ENCODE measurements around the gene ATRNL1.
A peak's percentile ranks its signal among the peaks of the same experiment; 100 is the strongest.

Gene ATRNL1

GRCh38 chr10:115898242-115898641 lies 805.1 kb downstream of the ATRNL1 start:
- DNase-seq (ENCODE audit: low spot score) = no peak

DNA sequence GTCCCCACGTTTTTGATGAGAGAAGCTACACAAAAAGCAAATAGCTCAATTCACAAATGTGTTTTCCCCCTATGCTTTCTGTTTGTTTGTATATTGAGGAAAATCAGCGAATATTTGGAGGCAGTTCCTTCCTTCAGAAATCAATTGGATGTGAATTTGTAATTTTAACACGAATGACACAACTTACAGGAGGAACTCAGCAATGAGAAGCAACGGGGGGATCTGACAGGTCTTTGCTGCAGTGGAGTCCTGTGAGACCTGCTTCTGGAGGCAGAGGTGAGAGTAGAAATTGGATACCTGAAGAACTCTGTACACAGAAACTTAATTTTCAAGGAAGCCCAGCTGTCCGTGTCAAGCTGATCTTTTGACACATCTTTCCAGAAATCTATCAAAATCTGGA lies 809.4 kb downstream of the ATRNL1 start:
- no peak for DNase-seq (ENCODE audit: low spot score)

DNA sequence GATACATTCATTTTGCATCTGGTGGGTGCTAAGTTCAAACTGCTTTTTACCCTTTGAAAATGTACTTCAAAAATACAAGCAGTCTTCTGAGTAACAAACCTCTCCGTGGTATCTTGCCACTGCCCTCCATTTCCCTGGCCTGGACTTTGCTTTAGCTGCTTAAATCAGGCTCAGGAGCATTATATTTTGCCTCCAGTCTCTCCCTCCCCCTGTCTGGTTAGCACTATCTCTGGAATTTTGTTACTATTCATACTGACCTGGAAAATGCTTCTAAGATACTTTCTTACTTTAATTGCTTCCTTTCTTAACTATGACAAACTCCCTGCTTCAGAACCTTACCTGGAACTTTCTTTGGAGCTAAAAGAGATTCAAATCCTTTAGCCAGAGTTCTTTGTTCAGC lies 810.0 kb downstream of the ATRNL1 start:
- no peak for DNase-seq (ENCODE audit: low spot score)

DNA sequence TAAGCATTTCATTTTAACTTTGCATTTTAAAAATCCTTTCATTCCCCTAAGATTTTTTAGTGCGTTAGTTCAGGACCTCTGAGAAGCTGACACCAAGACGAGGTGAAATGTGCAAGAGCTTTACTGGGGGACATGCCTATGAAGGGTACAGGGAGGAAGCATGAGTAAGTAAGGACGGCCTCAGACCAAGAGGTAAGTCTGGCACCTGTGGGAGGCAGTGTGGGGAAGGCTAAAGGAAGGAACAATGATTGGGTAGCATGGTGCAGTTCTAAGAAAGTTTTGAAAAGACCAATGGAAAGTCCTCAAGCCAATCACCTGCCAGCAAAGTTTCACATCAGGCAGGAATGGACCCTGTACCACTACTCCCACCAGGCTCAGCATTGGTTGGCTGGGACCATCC lies 810.7 kb downstream of the ATRNL1 start:
- DNase-seq (ENCODE audit: low spot score) = no peak

GRCh38 chr10:115909037-115909436 lies 815.9 kb downstream of the ATRNL1 start:
- DNase-seq (ENCODE audit: low spot score) = no peak

GRCh38 chr10:115909962-115910731 lies 817.0 kb downstream of the ATRNL1 start:
- DNase-seq (ENCODE audit: low spot score) = no peak

GRCh38 chr10:115914475-115914874 lies 821.3 kb downstream of the ATRNL1 start:
- no peak for DNase-seq (ENCODE audit: low spot score)

DNA sequence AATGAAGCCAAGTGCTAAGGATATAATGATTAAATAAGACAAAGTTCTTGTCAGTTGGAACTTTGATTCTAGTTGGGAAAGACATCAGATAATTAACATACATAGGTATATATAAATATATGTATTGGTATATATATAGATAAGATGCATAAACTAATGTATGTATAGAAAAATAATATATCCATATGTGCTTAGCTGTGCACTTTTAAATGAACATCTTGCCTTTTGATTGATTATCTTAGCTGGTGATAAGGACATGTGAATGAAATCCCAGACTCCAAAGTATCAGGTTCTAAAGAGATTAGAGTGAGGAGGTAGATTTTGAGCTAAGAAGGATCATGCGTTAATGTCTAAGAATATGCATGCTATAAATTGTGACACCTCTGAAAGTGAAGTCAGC lies 822.3 kb downstream of the ATRNL1 start:
- DNase-seq (ENCODE audit: low spot score) = peak; percentile 5

- no peak for DNase-seq (ENCODE audit: low spot score)
Observed at GRCh38 chr10:115918812-115919211, 825.6 kb downstream of the ATRNL1 start.

GRCh38 chr10:115921795-115922194 lies 828.6 kb downstream of the ATRNL1 start:
- DNase-seq (ENCODE audit: low spot score) = no peak

DNA sequence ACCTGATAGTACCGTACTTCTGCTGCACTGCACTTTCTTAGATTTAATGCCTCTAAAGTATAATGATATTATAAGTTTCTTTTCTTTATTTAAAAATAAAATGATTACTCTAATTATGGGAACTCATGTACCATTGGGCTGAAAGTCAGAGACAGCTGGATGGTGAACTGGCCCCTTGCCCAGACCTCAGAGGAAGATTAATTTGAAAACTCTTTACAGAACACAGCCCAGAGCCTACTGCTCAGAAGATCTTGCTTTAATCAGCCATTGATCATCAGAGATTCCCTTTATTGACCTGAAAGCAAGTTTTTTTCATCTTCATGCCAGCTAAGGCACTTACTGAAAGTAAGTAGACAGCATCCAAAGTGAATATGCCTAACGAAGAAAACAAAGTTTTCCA lies 838.1 kb downstream of the ATRNL1 start:
- peak; percentile 75 for DNase-seq (ENCODE audit: low spot score)

DNA sequence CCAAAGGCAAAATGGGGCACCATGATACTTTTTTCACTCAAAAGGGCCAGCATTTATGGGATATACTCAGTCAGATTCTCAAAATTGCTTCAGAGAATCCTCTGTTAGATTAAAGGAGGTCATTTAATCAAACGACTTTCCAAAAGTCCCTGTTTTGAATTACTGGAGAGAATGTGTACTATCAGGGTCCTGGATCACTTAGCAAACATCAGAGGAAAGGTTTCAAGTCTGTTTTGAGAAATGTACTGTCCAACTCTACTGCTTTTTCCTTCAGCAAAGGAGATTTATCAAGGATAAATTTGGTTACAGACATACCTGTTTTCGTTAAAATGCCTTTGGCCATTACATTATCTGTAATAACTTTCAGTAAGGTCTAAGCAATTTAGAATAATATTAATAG lies 838.9 kb downstream of the ATRNL1 start:
- peak; percentile 83 for DNase-seq (ENCODE audit: low spot score)

DNA sequence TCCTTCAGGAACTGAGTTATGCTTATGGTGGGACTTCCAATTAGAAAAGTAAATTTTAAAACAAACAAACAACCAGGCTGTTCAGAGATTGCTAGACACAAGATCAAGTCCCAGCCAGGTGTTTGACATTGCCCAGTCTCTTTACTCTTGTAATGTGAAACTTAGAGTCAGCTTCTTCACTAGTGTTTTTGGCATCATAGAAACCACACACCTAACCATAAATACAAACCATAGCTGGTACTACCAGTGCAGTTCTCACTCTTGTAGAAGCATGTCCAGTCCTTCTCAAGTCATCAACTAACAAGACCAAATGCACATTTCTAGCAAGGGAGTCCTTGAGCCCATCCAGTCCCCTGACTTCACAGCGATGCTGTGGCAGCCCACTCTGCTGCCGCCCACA lies 839.9 kb downstream of the ATRNL1 start:
- no peak for DNase-seq (ENCODE audit: low spot score)

GRCh38 chr10:115935731-115936130 lies 842.6 kb downstream of the ATRNL1 start:
- DNase-seq (ENCODE audit: low spot score) = no peak

- DNase-seq (ENCODE audit: low spot score) = no peak
Observed at GRCh38 chr10:115936926-115937767, 844.0 kb downstream of the ATRNL1 start.

DNA sequence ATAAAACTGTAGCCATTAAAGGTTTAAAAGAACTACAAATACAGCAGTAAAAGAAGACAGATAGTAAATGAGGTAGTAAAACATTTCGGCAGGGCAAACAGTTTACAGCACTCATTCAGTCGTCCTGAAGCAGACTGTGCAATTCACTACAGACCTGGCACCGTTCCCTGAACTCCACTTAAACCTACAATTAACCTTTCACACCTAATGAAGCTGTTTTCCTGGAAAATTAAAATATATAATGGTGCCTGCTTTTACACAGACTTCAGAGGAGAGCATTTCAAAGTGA lies 844.5 kb downstream of the ATRNL1 start:
- no peak for DNase-seq (ENCODE audit: low spot score)

DNA sequence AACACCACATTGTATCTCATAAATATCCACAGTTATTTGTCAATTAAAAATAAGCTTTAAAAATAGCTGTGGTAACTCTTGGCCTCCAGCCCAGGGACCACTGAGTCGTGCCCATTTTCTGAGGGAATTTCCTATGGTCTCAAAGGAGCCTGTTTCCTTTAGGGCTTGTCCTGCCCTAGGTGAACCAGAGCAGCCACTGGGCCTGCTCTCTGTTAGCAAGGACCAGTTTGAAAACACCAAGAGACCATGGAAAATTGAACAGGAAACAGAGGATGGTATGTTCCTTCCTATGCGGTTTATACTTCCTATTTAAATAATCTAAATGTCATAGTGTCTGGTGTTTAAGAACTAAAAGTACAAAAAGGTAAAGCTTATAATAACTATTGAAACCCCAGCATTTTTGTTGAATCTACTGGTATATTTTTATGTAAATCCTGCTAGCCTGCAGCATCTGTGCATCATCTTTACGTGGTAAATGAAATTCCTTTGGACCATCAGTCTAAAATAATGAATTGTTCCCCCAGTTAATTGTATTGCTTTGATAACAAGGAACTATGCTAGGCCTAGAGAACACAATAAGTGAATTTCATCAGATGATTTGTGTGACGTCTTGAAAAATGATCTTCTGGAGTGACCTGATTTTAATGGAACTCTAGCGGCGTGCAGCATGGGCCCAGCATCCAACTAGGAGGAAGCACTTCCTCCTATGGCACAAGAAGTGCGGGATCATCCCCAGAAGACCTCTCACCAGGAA lies 846.1 kb downstream of the ATRNL1 start:
- DNase-seq (ENCODE audit: low spot score) = peak; percentile 67

- DNase-seq (ENCODE audit: low spot score) = no peak
Observed at GRCh38 chr10:115941361-115941771, 848.2 kb downstream of the ATRNL1 start.

DNA sequence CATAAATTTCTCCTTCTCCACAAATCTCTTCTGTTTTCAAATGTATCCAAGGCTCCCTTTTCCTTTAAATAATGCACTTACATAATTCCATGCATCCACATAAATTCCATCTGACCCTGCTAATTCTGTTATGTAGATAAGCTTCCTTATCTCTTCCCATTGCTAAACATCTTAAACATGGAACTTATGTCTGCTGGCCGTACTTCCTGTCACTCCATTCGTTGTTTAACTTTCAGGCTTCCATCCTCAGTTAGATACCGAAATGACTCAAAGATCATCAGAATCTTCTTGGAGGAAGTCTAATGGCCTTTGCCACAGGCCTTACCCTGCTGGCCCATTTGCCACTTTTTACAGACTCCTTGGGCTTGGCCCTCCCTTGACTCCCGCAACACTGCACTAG lies 848.9 kb downstream of the ATRNL1 start:
- DNase-seq (ENCODE audit: low spot score) = peak; percentile 46

- DNase-seq (ENCODE audit: low spot score) = peak; percentile 42
Observed at GRCh38 chr10:115944538-115944937, 851.4 kb downstream of the ATRNL1 start.

DNA sequence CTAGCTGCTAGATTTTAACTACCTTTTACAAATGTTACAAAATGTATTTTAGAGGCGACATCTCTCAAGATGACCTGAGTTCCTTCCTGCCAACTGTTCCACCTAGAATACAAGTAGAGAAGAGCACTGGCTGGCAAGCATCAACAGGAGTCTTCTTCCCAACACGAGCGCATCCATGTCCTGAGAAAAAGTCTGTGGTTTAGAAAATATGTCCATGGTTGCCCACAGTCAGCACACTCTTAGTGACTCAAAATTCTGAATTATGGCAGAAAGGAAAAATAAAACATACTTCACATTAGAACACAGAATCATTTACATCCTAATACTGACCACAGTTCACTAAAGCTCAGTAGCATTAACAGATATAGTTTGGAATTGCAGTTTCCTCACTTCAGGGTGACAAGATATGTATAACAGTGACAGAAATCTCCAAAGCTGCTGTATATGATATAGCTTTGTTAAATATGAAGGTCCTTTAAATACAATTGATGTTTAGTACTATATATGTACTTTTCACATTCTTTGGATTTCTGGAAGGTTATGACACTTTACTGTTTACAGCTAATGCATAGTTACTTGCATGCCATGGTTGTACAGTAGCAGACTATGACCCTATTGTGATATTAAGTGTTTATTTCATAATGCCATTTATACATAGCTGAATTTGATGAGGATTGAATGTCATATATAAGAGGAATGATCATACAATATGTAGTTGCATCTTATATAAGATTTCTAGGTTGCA lies 852.7 kb downstream of the ATRNL1 start:
- no peak for DNase-seq (ENCODE audit: low spot score)

DNA sequence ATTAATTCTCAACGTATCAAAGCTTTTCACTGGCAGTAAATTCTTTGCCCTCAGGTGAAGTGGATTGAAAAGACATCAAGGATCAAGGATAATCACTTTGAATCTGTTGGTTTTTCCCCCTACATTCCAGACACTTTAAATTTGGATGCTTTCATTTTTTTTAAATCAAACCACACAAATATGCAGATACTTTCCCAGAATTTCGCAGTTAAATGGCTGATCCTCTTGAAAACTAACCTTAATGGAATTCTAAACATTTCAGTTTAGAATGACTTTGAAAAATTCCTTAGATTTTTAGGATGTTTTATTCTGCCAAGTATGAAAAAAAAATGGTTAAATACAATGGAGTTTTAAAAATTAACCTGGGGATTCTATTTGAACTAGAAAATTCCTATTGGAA lies 853.9 kb downstream of the ATRNL1 start:
- DNase-seq (ENCODE audit: low spot score) = no peak

All from SK-N-DZ (cell line).